Right lobe of liver (tissue), 4 donors: ENCODE measurements around the gene KEAP1.

ENCODE experiments used
- POLR2A ChIP-seq: fragments of 450-650 bp; IDR thresholded peaks from one replicate; pipeline ENCODE4 v1.6.1; 2017; ENCODE audit warnings: antibody characterized with exemption, mild to moderate bottlenecking
- TF ChIP-seq, protein P1 (sequence below), 4 donors: fragments of 200-600 bp in 3 of 4; fragments of 450-650 bp in 1 of 4; IDR thresholded peaks; one replicate each; pipeline versions ENCODE4 v1.5.1 to v1.8.0; 2016 to 2022; ENCODE audit warnings: antibody characterized with exemption in 4 of 4, mild to moderate bottlenecking in 2 of 4
- donor health status: DM: no; HTN: no; CAD: no.
- donor health status: DM: no; HTN: no; CAD: no.
- donor health status: DM: no; HTN: yes; CAD: no.

DNA sequence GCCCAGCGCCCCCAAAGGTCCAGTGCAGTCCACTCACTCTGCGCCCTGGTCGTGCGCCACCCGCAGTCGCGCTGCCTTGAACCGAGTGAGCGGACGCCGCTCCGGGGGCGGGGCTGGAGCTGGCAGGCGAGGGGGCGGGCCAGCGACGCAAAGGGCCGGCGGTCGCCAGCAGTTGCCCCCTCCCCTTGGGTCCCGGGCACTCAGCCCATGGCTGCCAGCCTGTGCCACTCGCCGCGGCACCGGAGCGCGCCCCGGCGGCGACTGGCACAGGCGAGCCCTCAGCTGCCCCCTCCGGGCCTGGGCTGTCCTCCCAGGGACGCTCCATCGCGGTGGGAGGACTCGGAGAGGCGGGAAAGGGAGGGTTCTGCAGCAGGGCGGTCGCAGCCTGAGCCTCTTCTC, 14.2 kb upstream of the KEAP1 start, which contains the start of gene S1PR5:
- TF ChIP-seq POLR2A, result no peak
- TF ChIP-seq, protein P1, sequence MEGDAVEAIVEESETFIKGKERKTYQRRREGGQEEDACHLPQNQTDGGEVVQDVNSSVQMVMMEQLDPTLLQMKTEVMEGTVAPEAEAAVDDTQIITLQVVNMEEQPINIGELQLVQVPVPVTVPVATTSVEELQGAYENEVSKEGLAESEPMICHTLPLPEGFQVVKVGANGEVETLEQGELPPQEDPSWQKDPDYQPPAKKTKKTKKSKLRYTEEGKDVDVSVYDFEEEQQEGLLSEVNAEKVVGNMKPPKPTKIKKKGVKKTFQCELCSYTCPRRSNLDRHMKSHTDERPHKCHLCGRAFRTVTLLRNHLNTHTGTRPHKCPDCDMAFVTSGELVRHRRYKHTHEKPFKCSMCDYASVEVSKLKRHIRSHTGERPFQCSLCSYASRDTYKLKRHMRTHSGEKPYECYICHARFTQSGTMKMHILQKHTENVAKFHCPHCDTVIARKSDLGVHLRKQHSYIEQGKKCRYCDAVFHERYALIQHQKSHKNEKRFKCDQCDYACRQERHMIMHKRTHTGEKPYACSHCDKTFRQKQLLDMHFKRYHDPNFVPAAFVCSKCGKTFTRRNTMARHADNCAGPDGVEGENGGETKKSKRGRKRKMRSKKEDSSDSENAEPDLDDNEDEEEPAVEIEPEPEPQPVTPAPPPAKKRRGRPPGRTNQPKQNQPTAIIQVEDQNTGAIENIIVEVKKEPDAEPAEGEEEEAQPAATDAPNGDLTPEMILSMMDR (IDR thresholded peaks at IDR 0.05), result no peak
